DOHH2 (cell line): ENCODE results near the gene DRC3.

Source experiments
- EZH2phosphoT487 ChIP-seq: fragments of 200-600 bp; sonication (generic); IDR thresholded peaks from 2 replicates; pipeline ENCODE4 v1.6.1; 2017; ENCODE audit warnings: borderline replicate concordance, mild to moderate bottlenecking, antibody characterized with exemption, low read length, moderate library complexity, mixed read lengths
- TF ChIP-seq, protein P1 (sequence below): fragments of 200-600 bp; sonication (generic); IDR thresholded peaks from one replicate; pipeline ENCODE4 v1.5.1; 2014; ENCODE audit warnings: antibody characterized with exemption, mild to moderate bottlenecking, low read depth, low read length; ENCODE audit not compliant: poor library complexity, severe bottlenecking

DNA sequence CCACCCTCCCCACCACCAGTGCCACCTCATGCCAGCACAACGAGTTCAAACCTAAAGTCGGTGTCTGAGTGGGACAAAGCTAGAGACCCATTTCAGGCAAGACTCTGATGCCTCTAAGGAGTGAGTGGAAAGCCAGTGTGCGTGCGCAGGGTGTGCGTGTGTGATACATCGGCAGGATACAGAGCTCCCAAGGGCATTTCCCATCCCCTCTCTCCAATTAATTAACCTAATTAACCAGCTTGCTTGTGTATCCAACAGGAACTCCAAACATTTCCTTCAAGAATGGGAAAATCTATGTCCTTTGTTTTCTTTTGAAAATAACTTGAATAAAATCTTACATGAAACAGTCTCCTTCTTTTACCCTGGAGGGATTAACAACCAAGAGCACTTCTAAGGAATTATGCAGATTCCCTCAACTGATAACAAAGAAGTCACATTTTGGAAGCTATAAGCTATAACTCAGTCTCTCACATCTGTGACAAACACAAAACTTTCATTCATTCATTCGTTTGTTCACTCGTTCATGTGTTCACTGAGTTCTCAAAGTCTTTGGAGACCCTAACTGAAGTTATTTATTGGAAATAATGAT lies 56.4 kb downstream of the DRC3 start:
- TF ChIP-seq, protein P1, sequence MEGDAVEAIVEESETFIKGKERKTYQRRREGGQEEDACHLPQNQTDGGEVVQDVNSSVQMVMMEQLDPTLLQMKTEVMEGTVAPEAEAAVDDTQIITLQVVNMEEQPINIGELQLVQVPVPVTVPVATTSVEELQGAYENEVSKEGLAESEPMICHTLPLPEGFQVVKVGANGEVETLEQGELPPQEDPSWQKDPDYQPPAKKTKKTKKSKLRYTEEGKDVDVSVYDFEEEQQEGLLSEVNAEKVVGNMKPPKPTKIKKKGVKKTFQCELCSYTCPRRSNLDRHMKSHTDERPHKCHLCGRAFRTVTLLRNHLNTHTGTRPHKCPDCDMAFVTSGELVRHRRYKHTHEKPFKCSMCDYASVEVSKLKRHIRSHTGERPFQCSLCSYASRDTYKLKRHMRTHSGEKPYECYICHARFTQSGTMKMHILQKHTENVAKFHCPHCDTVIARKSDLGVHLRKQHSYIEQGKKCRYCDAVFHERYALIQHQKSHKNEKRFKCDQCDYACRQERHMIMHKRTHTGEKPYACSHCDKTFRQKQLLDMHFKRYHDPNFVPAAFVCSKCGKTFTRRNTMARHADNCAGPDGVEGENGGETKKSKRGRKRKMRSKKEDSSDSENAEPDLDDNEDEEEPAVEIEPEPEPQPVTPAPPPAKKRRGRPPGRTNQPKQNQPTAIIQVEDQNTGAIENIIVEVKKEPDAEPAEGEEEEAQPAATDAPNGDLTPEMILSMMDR, result no peak
- no peak for TF ChIP-seq EZH2phosphoT487
